Body of pancreas (tissue), 4 donors: ENCODE measurements around the gene PLVAP. TPM values are rescaled to one million over a fixed set of nuclear protein-coding genes. Genes with fewer than 3 reads are reported as not detected.
A peak's percentile ranks its signal among the peaks of the same experiment; 100 is the strongest.

ENCODE experiments used
- ATAC-seq: fragments of 150-250 bp; one replicate; pipeline ENCODE4 v1.9.1; 2016
- DNase-seq, 4 donors: peaks; one replicate each; pipeline ENCODE4 v3.0.0-alpha.2; 2019
- H3K27ac ChIP-seq, 4 donors: fragments of 200-600 bp; sonication (generic); 1 replicate in 3 of 4; 2 replicates in 1 of 4; pipeline versions ENCODE4 v1.5.1 to v1.6.1; 2016 to 2019; ENCODE audit warnings: mild to moderate bottlenecking in 1 of 4, mixed read lengths in 1 of 4, moderate library complexity in 1 of 4
- H3K27me3 ChIP-seq, 2 donors: fragments of 200-600 bp; sonication (generic); one replicate each; pipeline ENCODE4 v1.6.0; 2016; ENCODE audit warnings: mild to moderate bottlenecking in 1 of 2
- H3K36me3 ChIP-seq, 2 donors: fragments of 200-600 bp; sonication (generic); replicated peaks in 1 of 2; 2 replicates each; pipeline ENCODE4 v1.5.1; 2016; ENCODE audit warnings: low read depth in 2 of 2; ENCODE audit not compliant: insufficient read depth in 1 of 2
- H3K4me1 ChIP-seq: fragments of 200-600 bp; sonication (generic); one replicate; pipeline ENCODE4 v1.6.0; 2016
- H3K4me3 ChIP-seq, 2 donors: fragments of 200-600 bp; sonication (generic); 1 replicate in 1 of 2; 2 replicates in 1 of 2; pipeline ENCODE4 v1.5.1; 2016 to 2019
- H3K9me3 ChIP-seq, 3 donors: fragments of 200-600 bp; sonication (generic); 1 replicate in 2 of 3; 2 replicates in 1 of 3; pipeline ENCODE4 v1.5.1; 2016
- POLR2A ChIP-seq, 3 donors: fragments of 450-650 bp; IDR thresholded peaks; one replicate each; pipeline ENCODE4 v1.6.1; 2016; ENCODE audit warnings: antibody characterized with exemption in 3 of 3, mild to moderate bottlenecking in 2 of 3
- WGBS, 2 donors: methylation state at CpG; one replicate each; pipeline ENCODE4 v1.1.5; 2017; 5-methylcytosine and 5-hydroxymethylcytosine counted together
- intact Hi-C: fragments of 100-400 bp; cut with DNase I; formaldehyde crosslinking; loops from one replicate; pipeline ENCODE4 v1.15.1; 2023
- total RNA-seq, 2 donors: library from RNA; depleted of rRNA; stranded (reverse); fragments of >200 nt; gene quantifications; one replicate each; pipeline ENCODE4 v1.1.0, GENCODE V29; 2016
- TF ChIP-seq, protein P1 (sequence below), 7 experiments: fragments of 450-650 bp in 4 of 7; fragments of 200-600 bp in 3 of 7; sonication (generic) in 3 of 7; IDR thresholded peaks; one replicate each; pipeline ENCODE4 v1.5.1; 2016 to 2019; ENCODE audit warnings: antibody characterized with exemption in 7 of 7

Gene PLVAP
- total RNA-seq, 2 donors from 2014 or later: 37.9 to 49.8 TPM

DNA sequence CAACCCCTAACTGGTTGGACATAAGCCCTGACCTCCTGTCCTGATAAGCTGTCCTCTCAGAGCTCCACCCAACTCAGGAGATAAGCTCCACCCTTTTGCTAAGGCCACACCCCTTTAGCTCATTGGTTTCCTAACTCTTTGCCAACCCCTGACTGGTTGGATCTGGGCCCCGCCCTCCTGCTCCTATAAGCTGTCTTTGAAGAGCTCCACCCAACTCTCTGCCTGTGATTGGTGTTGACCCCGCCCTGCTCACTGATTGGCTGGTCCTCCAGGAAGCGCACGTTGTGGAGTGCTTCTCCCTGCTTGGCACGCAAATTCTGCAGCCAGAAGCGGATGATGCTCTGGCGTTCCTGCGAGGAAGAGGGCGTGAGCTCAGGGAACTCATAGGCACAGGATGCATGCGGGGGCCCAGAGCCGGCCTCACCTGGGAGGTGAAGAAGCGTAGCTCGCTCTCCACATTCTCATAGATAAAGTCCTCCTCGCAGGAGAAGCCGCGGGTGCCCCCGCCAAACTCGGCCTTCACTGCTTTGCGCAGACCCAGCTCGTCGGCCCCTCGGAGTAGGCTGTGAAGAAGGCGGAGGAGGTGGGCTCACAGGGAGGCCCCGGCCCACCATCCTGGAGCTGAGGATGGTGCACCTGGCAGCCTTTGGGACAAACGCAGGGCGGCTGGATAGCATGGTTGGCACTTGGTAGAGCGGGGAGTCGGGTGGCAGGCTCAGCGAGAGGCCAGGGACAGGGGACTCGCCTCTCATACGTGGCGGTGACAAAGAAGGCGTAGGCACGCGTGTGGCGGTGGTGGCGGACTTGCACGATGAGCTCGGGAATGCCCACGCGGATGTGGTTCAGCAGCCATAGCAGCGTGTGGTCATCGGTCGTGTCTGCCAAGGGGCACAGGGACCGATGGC is 44.2 kb downstream of the PLVAP start:
- no peak for ATAC-seq
- WGBS, 2 donors: 93 to 94% methylated on average over 35 to 38 of the region's 45 CpGs
- TF ChIP-seq, protein P1, sequence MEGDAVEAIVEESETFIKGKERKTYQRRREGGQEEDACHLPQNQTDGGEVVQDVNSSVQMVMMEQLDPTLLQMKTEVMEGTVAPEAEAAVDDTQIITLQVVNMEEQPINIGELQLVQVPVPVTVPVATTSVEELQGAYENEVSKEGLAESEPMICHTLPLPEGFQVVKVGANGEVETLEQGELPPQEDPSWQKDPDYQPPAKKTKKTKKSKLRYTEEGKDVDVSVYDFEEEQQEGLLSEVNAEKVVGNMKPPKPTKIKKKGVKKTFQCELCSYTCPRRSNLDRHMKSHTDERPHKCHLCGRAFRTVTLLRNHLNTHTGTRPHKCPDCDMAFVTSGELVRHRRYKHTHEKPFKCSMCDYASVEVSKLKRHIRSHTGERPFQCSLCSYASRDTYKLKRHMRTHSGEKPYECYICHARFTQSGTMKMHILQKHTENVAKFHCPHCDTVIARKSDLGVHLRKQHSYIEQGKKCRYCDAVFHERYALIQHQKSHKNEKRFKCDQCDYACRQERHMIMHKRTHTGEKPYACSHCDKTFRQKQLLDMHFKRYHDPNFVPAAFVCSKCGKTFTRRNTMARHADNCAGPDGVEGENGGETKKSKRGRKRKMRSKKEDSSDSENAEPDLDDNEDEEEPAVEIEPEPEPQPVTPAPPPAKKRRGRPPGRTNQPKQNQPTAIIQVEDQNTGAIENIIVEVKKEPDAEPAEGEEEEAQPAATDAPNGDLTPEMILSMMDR (IDR thresholded peaks at IDR 0.05): no peak
- TF ChIP-seq POLR2A (IDR thresholded peaks at IDR 0.05): no peak
- intact Hi-C loops: no loop called here
- Histone ChIP-seq H3K9me3 (no peaks in the 10 kb centered on the region), H3K4me3 (no peak overlapping the region), H3K36me3 (no peaks in the 10 kb centered on the region), H3K27ac (no peak overlapping the region), H3K27me3 (no peaks in the 10 kb centered on the region), H3K4me1 (peaks cover 41% of the 10 kb centered on the region)
- DNase-seq: peak in 2 of 4 donors; percentile 27 to 46

DNA sequence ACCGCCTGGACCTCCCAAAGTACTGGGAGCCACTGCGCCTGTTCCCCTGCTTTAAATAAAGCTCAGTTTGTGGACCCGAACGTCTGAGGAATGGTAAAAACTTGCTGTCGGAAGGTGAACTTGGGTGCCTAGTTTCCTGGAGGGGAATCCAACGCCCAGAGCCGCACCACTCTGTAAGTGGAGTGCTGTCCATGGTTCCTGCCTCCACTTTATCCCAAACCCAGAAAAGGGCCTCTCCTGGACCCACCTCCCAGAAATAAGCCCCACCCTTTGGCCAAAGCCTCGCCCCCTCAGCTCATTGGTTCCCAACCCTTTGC is 44.8 kb downstream of the PLVAP start:
- intact Hi-C loops: no loop called here
- Histone ChIP-seq H3K9me3 (no peaks in the 10 kb centered on the region), H3K36me3 (no peaks in the 10 kb centered on the region), H3K27me3 (no peaks in the 10 kb centered on the region), H3K4me3 (no peak overlapping the region), H3K4me1 (peaks cover 44% of the 10 kb centered on the region), H3K27ac (no peak overlapping the region)
- no peak for DNase-seq
- no peak for ATAC-seq
- no peak for TF ChIP-seq POLR2A (IDR thresholded peaks at IDR 0.05)
- TF ChIP-seq, protein P1 (IDR thresholded peaks at IDR 0.05): no peak
- 95 to 98% methylated on average over 6 to 8 of the region's 8 CpGs for WGBS, 2 donors

DNA sequence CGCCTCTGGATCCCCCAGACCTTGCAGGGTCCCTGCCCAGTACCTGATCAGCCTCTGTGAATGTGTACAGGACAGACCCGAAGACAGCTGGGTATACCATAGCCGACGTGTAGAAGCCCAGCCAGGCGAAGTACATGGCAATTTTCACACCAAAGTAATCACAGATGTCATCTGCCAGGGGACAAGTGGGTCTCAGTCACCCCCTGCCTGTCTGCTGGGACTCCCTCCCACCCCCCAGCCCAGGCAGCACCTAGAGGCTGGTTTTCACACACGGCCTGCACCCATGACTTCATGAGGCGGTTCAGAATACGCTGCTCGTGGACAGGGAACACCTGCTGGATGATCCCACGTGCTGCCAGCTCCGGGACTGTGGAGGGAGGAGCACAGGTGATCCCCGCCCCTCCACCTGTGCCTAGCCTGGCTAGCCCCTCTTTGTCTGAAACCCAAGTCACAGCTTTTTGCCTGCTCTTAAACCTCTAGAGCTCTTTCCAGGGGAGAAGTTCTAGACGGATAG is 46.0 kb downstream of the PLVAP start:
- no peaks in the 10 kb centered on the region for H3K27me3 ChIP-seq
- no peak overlapping the region for H3K4me3 ChIP-seq
- H3K36me3 ChIP-seq: no peaks in the 10 kb centered on the region
- H3K4me1 ChIP-seq: peaks cover 42% of the 10 kb centered on the region
- H3K27ac ChIP-seq: no peak overlapping the region
- no peak for DNase-seq
- no peaks in the 10 kb centered on the region for H3K9me3 ChIP-seq
- TF ChIP-seq, protein P1 (IDR thresholded peaks at IDR 0.05): no peak
- WGBS, 2 donors: 70 to 73% methylated on average over 10 to 13 of the region's 13 CpGs
- ATAC-seq: no peak
- intact Hi-C loops: no loop called here

DNA sequence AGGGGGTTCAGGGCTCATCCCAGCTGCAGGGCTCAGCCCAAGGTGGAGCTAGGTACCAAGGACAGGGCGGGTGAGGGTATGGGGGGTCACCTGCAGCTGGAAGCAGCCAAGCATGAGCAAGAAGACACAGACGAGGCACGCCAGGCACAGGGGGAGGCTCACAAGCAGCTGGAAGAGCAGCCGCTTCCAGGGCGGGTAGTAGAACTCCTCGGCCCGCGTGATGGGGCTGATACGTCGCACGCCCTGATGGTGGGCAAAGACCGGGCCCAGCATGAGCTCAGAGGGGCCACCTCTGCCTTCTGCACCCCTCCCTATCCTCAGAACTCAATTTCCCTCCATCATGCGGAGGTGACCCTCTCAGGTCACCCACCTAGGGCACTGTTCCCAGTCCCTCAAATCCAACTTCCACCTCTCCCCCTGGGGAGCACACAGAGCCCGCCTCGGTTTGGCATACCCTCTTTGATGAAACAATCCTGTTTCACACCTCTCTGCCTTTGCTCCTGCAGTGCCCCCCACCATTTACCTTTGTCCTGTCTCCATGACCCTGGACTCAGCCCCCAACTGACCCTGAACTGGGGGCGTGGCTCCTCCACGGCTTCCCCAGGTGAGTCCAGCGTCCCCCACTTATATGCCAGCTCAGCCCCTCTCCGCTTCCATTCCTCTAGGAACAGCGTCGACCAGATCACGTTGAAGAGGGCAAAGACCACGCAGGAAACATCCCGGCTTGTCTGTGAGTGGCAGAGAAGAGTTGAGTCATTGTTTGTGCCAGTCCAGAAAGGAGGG is 46.7 kb downstream of the PLVAP start:
- H3K36me3 ChIP-seq: no peaks in the 10 kb centered on the region
- intact Hi-C loops: no loop called here
- H3K4me3 ChIP-seq: no peak overlapping the region
- H3K4me1 ChIP-seq: peaks cover 37% of the 10 kb centered on the region
- no peak for DNase-seq
- ATAC-seq: no peak
- no peak overlapping the region for H3K27ac ChIP-seq
- WGBS, 2 donors: 84 to 91% methylated on average over 22 to 24 of the region's 24 CpGs
- TF ChIP-seq POLR2A (IDR thresholded peaks at IDR 0.05): no peak
- TF ChIP-seq, protein P1 (IDR thresholded peaks at IDR 0.05): no peak
- H3K27me3 ChIP-seq: no peaks in the 10 kb centered on the region
- H3K9me3 ChIP-seq: no peaks in the 10 kb centered on the region
